ENCODE results near the gene NGEF. TPM values are rescaled to one million over a fixed set of nuclear protein-coding genes. Genes with fewer than 3 reads are reported as not detected.
A peak's percentile ranks its signal among the peaks of the same experiment; 100 is the strongest.

Gene NGEF
- under 0.01 TPM in 1 of 2 replicates, not detected in the other for total RNA-seq
- 0.24 and 9.7 TPM in 2 replicates for polyA plus RNA-seq
- 0.97 and 15.7 TPM in 2 replicates for polyA plus RNA-seq (2012)
- polyA minus RNA-seq (ENCODE audit: low replicate concordance) = 5.7 and 74.8 TPM in 2 replicates

- H3K9me3 ChIP-seq (ENCODE audit: control insufficient read depth, insufficient read depth, low read depth, low read length) = no peaks in the 10 kb centered on the region
- H3K79me2 ChIP-seq (ENCODE audit: control insufficient read depth, insufficient read depth, low read length) = no peaks in the 10 kb centered on the region
- no peaks in the 10 kb centered on the region for H3K4me1 ChIP-seq (ENCODE audit: control insufficient read depth, extremely low read depth, insufficient read depth, low read length)
- H3K27ac ChIP-seq (ENCODE audit: insufficient read depth, low read length) = no peak within 1 kb of the TSS
- no peak within 1 kb of the TSS for H3K9ac ChIP-seq (ENCODE audit: insufficient read depth, low read length)
- no peaks in the 10 kb centered on the region for H4K20me1 ChIP-seq (ENCODE audit: control insufficient read depth, extremely low read depth, insufficient read depth, low read length)
- no peaks in the 10 kb centered on the region for H3K27me3 ChIP-seq (ENCODE audit: control insufficient read depth, insufficient read depth, low read length)
- H3K4me2 ChIP-seq (ENCODE audit: extremely low read depth, insufficient read depth, low read length) = no peak within 1 kb of the TSS
- no peak within 1 kb of the TSS for H2AFZ ChIP-seq (ENCODE audit: low read length)
- H3K36me3 ChIP-seq (ENCODE audit: control insufficient read depth, insufficient read depth, low read length) = no peaks in the 10 kb centered on the region
- no peak for DNase-seq (ENCODE audit: low read depth in 2 of 2)
- H3K4me3 ChIP-seq (replicated peaks in 1 of 4; ENCODE audit: control extremely low read depth in 1 of 4, insufficient read depth in 1 of 4, low read depth in 3 of 4, low read length in 4 of 4) = no peak within 1 kb of the TSS
- no peak for TF ChIP-seq CTCF (conservative IDR thresholded peaks at IDR 0.05 in 1 of 2, IDR thresholded peaks at IDR 0.05 in 1 of 2; ENCODE audit: low read depth in 1 of 2, low read length in 2 of 2)
- no peak for TF ChIP-seq EZH2 (IDR thresholded peaks at IDR 0.05; ENCODE audit: low read length, missing control alignments)
These were observed at the start of gene NGEF for GRCh38 chr2:233013027-233013461. TSS of gene NGEF (minus strand) at chr2:233013256. CDS start at chr2:232974890, 38,366 bp downstream.

GRCh38 chr2:233062451-233062850 lies 49.4 kb upstream of the NGEF start:
- H3K4me2 ChIP-seq (ENCODE audit: extremely low read depth, insufficient read depth, low read length) = no peak overlapping the region
- no peak overlapping the region for H3K27ac ChIP-seq (ENCODE audit: insufficient read depth, low read length)
- no peak overlapping the region for H3K9ac ChIP-seq (ENCODE audit: insufficient read depth, low read length)
- no peaks in the 10 kb centered on the region for H3K4me1 ChIP-seq (ENCODE audit: control insufficient read depth, extremely low read depth, insufficient read depth, low read length)
- H2AFZ ChIP-seq (ENCODE audit: low read length) = no peak overlapping the region
- H4K20me1 ChIP-seq (ENCODE audit: control insufficient read depth, extremely low read depth, insufficient read depth, low read length) = no peaks in the 10 kb centered on the region
- no peaks in the 10 kb centered on the region for H3K27me3 ChIP-seq (ENCODE audit: control insufficient read depth, insufficient read depth, low read length)
- H3K36me3 ChIP-seq (ENCODE audit: control insufficient read depth, insufficient read depth, low read length) = no peaks in the 10 kb centered on the region
- no peaks in the 10 kb centered on the region for H3K79me2 ChIP-seq (ENCODE audit: control insufficient read depth, insufficient read depth, low read length)
- H3K4me3 ChIP-seq (replicated peaks in 1 of 4; ENCODE audit: control extremely low read depth in 1 of 4, insufficient read depth in 1 of 4, low read depth in 3 of 4, low read length in 4 of 4) = no peak overlapping the region
- no peak for DNase-seq (ENCODE audit: low read depth in 2 of 2)
- H3K9me3 ChIP-seq (ENCODE audit: control insufficient read depth, insufficient read depth, low read depth, low read length) = no peaks in the 10 kb centered on the region
- TF ChIP-seq CTCF (conservative IDR thresholded peaks at IDR 0.05 in 1 of 2, IDR thresholded peaks at IDR 0.05 in 1 of 2; ENCODE audit: low read depth in 1 of 2, low read length in 2 of 2) (no peak), EZH2 (IDR thresholded peaks at IDR 0.05; ENCODE audit: low read length, missing control alignments) (no peak)

- Histone ChIP-seq H3K4me2 (ENCODE audit: extremely low read depth, insufficient read depth, low read length) (no peak overlapping the region), H3K4me3 (replicated peaks in 1 of 4; ENCODE audit: control extremely low read depth in 1 of 4, insufficient read depth in 1 of 4, low read depth in 3 of 4, low read length in 4 of 4) (no peak overlapping the region)
- peak in 1 of 2 donors; percentile 61 for DNase-seq (ENCODE audit: low read depth in 2 of 2)
These were observed 48.8 kb upstream of the NGEF start for GRCh38 chr2:233061591-233062450.

More at GRCh38 chr2:233061591-233062450, 48.8 kb upstream of the NGEF start:
- no peaks in the 10 kb centered on the region for H3K9me3 ChIP-seq (ENCODE audit: control insufficient read depth, insufficient read depth, low read depth, low read length)
- H3K4me1 ChIP-seq (ENCODE audit: control insufficient read depth, extremely low read depth, insufficient read depth, low read length) = no peaks in the 10 kb centered on the region
- H3K79me2 ChIP-seq (ENCODE audit: control insufficient read depth, insufficient read depth, low read length) = no peaks in the 10 kb centered on the region
- no peaks in the 10 kb centered on the region for H3K27me3 ChIP-seq (ENCODE audit: control insufficient read depth, insufficient read depth, low read length)
- TF ChIP-seq EZH2 (IDR thresholded peaks at IDR 0.05; ENCODE audit: low read length, missing control alignments) = no peak
- peak; percentile 21 to 33 for TF ChIP-seq CTCF (conservative IDR thresholded peaks at IDR 0.05 in 1 of 2, IDR thresholded peaks at IDR 0.05 in 1 of 2; ENCODE audit: low read depth in 1 of 2, low read length in 2 of 2)
- no peaks in the 10 kb centered on the region for H3K36me3 ChIP-seq (ENCODE audit: control insufficient read depth, insufficient read depth, low read length)
- H3K9ac ChIP-seq (ENCODE audit: insufficient read depth, low read length) = no peak overlapping the region
- H3K27ac ChIP-seq (ENCODE audit: insufficient read depth, low read length) = no peak overlapping the region
- no peaks in the 10 kb centered on the region for H4K20me1 ChIP-seq (ENCODE audit: control insufficient read depth, extremely low read depth, insufficient read depth, low read length)
- H2AFZ ChIP-seq (ENCODE audit: low read length) = peak overlapping the region; percentile 20

Measured in fibroblast of lung (primary cell).